Retina (tissue), 1 donor: ENCODE data around the gene RAB35.

Source experiments
- DNase-seq: peaks from one replicate; pipeline ENCODE4 v3.0.0-alpha.2; 2016

RAB35 gene

DNA sequence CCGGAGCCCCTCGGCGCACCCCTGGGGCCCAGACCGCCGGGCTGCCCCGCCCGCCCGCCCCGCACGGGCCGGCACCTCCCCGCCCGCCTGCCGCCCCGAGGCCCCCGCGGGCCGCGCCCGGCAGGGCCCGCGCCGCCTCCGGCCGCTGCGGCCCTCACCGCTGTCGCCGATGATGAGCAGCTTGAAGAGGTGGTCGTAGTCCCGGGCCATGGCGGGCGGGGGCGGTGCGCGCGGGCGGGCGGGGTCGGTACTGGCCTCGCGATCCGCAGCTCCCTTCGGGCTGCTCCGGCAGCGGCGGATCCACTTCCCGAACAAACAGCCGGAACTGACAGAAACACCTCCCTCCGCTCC lies at the start of gene RAB35:
Gene RAB35 (minus strand): TSS at position 313 of the 351 bp plus-strand sequence. CDS start 103 bp downstream, at position 210.
- no peak for DNase-seq

DNA sequence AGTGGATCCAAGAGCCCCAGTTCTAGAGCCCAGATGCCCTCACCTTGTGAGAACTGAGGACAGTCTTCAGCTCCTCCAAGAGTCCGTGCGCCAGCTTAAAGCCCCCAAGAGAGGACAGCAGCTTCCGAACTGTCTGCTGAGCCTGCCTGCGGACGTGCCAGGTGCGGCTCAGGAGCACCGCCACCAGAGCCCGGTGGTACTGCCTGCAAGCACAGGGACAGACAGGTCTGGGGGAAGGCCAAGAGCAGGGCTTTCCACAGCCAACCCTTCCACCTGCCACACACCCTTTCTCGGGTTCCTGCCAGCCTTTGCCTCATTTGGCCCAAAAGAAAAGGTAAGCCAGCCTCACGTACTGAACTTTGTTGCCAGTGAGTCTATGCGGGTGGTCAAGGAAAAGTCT lies 47.7 kb upstream of the RAB35 start:
- DNase-seq, result no peak

DNA sequence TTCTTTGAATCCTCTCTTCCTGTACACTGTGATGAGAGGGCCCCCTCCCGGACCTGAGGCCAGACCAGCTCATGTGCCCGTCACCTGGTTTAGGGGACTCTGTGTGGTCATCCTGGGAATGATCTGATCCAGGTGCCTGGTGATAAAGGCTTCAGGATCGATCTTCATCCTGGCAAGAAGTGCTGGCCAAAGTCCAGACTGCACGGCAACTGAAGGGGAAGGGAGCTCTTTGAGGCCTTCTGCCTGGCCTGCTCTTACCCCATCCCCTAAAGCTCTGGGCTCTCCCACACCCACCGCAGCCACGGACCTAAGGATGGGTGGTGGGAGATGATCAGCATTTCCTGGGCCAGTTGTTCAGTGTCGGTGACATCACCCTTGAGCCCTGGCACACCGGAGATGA lies 46.2 kb upstream of the RAB35 start:
- DNase-seq, result no peak

DNA sequence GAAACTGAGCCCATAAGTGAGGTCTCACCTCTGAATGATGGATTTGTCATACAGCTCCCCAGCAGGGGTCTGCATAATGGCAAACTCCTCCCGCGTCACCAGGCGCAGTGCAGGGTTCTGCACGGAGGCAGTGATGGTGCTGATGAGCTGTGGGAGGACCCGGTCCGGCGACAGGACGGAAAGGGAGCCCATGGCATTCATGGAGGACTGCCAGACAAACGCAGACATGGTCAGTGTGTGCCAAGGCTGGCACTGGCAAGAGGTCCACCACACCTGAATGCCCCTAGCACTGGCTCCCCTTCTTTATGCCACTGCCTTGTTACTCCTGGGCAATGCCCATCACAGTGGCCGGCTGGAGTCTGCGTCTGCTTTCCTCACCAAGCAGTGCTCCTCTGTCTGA lies 45.3 kb upstream of the RAB35 start:
- no peak for DNase-seq

DNA sequence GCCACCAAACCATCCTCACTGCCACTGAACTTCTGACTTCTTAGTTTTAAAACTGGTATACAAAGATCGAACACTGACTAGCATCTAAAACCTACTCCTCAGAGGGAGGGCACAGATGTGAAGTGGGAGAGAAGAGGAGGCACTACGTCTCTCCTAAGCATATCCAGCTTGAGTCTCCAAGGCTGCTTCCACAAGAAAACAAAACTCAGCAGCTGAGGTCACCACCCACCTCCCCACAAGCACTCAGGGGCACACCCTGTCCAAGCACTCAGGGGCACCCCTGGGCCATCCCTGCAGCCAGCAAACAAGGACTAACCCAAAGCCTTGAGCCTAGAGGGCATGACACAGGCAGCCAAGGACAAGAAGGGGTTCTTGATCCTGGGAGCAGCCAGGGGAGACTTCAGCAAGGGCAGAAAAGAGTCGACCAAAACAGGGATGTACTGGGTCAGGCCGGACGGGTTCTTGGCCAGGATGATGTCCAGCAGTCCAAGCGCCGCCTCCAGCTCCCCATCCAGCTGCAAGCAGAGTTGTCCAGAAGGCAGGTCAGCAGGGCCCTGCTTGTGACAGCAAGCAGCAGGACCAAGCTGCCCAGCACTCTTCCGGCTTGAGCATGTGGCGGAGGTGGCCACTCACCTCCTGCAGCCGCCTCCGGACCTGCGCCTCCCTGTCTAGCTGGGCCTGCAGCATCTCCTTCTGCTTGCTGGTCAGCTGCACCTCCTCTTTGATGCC lies 43.1 kb upstream of the RAB35 start:
- DNase-seq, result no peak

DNA sequence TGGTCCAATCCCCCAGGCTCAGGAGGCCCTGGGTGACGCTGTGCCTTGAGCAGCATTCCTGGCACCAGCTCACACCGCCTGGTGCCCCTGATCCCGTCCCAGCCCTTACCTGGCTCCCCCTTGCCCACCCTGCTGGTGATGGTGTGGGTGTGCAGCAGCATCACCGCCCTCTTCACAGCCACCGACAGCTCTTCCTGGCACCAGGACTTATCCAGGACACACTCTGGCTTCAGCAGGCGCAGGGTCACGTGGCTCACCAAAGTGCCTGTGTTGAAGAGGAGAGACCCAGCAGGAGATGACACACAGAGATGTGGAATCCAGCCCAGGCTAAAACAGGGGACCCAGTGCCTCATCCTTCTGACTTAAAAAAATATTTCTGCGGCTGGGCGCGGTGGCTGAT lies 41.8 kb upstream of the RAB35 start:
- DNase-seq, result no peak

DNA sequence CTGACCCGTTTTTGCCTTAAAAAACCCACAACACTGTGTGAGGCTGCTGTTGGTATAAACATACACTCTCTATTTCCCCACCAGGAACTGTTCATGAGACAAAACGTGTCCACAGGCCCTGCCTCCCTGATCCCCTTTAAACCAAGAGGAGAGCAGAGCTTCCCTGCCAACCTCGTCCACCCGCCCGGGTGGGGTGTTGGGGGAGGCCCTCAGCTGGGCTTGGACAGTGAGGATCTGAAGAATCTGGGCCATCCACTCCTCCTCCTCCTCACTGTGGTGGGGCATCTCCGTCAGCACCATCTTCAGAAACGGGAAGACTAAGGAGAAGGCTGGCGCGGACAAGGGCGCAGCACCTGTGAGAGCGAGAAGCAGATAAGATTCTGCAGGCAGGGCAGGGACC lies 41.1 kb upstream of the RAB35 start:
- no peak for DNase-seq

DNA sequence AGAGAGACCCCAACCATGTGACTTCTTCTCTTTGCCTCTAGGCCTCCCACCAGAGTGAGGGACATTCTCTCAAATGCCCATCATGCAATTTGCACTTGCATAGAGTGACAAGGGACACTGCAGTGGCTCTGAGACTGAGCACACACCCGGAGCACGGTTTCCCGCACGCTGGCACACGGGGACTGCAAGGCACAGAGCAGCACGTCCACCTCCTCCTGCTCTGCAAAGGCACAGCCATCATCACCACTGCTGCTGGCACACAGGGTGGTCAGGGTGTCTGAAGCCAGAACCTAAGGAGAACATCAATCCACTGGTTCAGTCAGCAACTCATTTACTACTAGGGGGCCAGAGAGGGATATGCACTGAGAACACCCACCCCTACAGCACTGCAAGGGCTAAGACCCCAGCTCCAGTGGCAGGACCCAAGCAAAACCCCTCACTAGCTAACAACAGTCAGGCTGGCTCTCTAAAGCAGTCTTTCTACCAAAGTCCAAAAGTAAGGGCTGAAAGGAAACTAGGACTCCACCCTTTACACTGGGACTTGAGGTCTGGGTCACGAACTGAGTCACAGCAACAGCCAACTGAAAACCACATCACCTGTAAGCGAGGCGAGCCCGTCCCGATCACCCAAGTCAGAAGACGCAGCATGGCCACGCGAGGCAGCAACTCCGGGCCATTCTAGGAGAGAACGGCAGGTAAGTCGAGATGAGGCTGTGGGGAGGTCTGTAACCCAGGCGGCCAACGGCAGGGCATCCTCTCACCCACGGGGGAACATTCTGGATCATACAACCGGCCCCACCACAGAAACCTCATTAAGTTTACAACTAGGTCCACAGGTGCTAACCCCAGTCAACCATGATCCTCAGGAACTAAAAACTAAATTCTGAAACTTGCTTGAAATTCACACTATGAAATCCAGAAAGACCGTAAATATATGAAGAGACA lies 40.0 kb upstream of the RAB35 start:
- no peak for DNase-seq

DNA sequence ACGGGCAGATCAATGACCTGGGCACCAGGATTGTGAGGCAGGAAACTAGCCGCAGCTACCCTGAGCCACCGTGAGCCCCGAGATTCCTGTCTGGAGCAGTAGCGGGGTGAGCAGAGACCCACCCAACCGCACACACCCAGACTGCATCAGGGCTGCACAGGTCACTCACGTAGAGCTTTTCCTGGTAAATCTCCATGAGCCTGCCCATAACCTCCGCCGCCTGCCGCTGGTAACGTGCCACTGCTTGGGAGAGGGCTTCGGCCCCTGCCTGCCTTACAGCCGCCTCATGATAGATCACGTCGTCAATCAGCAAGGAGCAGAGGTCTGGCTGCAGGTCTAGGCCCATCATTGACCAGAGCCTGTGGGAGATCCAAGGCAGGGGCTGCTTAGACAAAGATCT lies 38.5 kb upstream of the RAB35 start:
- no peak for DNase-seq

DNA sequence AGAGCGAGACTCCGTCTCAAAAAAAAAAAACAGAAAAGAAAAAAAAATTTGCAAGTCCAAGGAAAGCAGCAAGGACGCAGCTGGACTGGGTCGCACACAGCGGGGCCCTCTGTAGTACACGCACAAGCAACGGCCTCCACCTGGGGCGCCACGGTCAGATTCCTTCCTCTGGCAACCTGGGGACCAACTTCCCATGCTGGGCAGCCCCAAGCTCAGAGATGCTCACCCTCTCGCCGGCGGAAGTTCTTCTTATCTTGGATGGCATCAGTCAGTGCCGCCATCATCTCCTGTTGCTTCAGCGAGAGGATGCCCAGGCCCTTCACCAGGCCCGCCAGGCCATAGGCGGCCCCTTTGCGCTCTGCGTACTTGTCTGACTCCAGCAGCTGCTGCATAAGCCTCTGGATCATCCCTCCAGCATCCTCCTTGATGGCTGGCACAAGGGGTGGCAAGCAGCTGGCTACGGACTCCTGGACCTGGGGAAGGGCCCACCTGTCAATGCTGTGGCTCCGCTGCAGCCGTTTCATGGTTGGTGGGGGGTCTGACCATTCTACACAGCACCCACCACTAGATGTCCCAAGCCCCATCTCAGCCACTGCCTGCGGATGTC lies 34.5 kb upstream of the RAB35 start:
- no peak for DNase-seq

DNA sequence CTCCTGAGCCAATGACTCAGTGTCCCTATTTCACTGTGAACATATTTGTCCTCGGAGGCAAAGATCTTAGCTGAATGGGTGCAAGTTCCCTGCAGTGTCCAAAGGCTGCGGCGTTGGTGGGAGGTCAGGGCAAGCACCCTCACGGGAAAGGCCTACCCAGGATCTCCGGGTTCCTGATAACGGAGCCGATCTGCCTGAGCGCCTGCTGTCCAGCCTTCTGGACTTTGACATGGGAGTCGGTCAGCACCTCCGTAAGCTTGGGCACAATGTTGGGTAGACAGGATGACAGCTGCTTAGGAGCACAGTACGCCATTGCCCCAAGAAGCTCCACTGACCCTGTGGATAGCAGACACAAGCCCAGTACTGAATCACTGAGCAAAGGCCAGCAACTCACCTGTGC lies 31.5 kb upstream of the RAB35 start:
- no peak for DNase-seq

DNA sequence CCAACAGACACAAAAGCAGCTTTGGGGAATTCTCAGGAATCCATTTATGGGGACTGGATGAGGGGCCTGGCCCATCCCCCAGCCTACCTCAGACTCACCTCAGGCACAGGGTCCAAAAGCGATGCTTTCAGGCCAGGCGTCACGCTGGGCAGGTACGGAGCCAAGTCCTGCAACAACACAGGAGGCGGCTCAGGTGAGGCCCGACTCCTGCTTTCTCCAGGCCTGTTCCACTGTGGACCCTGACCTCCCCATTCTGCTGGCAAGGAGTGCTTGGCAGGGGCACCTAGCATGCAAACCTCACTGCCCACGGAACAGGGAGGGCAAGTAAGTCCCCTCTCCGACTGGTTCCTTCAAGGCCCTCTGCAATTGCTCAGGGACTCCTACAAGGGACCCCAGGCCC lies 28.6 kb upstream of the RAB35 start:
- DNase-seq, result no peak

DNA sequence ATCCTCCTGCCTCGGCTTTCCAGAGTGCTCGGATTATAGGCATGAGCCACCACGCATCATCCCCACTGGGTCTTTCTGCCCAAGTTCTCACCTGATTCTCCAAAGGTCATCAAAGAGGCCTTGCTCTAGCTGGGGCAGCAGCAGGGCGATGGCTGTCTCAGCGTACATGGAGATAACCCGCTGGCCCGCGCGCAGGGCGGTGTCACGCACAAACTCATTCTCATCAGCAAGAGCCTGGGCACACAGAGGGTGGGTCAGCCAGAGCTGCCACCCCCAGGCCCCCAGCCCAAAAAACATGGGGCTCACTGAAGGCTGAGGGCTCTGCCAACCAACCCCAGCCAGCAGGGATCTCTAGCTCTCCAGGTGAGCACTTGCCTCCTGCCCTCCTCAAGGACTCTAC lies 27.7 kb upstream of the RAB35 start:
- DNase-seq, result no peak

DNA sequence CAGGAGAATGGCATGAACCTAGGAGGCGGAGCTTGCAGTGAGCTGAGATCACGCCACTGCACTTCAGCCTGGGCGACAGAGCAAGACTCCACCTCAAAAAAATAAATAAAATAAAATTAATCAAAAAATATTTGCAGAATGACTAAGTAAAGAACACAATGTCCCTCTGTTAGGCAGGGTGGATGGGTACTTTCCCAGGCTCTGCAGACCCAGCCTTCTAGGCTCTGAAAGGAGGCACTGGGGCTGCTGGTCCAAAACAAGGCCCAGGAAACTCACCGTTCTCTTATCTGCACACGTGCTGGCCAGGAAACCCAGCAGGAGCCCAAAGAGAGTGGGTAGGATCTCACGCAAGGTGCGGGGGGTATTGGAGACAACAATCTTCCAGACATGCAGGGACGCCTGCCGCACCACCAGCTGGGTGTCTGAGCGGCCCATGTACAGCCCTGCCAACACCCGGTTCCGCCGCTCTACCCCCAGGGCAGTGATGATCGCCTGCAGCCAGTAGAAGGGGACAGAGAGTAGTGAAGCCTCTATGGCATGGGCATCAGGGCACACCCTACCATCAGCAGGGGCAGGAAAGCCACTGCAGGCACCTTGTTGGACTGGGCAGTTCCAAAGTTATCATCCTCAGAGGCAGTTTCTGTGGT lies 25.8 kb upstream of the RAB35 start:
- DNase-seq, result no peak

DNA sequence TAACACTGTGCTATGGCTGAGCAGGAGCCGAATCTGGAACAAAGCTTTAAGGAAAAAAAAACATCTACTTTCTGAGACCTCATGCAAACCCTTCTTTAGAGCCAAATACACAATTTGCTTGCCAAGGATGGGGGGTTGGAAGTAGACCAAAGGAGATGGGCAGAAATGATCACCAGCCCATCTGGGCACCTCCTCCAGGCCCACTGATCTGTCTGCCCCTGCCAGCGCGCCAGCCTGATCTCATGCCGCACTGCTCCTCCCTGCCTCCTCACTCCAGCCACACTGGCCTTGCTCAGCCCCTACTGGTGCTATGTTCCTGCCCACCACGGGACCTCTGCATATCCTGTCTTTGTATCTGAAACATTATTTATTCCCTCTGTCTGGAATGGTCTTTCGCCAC lies 24.8 kb upstream of the RAB35 start:
- no peak for DNase-seq

DNA sequence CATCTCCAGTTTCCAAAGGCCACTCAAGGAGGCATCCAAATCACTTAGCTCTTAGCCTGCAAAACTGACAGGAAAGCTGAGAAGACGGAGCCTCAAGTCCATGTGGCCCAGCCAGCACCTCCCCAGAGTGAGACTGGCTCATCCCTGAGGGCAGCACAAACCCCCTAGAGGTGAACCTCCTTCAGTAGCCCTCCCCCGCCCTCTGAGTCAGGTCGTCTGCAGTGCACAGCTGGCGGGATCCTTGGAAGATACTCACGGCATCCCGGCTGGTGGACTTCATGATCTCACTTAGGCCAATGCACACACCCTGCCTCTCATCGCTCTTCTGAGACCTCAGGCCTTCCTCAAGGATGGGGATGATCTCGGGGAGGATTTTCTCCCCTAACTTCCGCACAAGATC lies 24.1 kb upstream of the RAB35 start:
- no peak for DNase-seq

DNA sequence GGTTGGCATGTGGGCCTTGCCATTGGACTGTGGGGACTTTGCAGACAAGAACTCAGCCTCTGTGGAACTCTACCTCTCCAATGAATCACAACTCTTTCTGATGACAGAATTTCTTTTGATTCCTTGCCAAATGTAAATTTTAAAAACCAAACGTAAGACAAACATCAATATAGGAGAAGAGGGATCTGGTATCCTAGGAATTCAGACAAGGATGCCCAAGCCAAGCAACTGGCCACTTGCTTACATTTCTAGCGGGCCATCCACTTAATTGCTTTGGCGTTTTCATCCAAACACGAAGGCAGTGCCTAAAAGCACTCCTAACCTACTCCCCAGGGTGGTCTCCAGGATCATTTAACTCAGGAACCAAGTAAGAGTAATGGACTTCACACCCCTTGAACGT lies 23.4 kb upstream of the RAB35 start:
- DNase-seq, result no peak

DNA sequence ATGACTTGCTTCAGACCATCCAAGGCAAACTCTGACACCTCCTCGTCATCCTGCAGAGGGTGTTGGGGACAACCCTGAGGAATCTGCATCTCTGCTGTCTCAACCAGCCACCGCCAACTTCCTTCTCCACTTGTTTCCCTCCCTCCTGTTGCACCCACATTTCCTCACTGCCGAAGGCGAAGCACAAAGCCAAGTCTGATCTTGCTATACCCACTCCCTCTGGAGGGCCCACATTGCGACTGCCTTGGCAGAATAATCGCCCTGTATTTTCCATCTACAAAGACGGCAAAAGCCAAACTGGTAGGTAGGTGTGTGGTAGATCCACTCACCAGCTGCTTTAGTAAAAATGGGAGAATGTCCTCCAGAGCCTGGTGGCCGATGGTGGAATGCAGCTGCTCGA lies 21.8 kb upstream of the RAB35 start:
- no peak for DNase-seq

DNA sequence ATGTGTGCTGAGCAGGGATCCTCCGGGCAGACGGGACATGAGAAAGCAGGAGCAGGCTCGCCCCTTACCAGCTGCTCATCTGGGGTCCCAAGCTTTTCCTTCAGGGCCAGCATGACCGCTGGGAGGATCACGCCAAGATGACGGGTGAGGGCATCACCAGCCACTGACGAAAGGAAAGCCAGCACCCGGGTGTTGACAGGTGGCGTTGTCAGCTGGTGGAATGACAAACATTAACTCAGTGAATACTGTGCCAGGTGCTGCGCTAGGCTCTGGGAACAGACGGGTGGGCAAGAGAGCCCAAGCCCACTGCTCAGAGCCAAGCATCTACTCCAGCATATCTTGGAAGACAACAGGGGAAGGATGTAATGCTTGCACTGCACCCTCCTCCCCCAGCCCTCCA lies 21.3 kb upstream of the RAB35 start:
- DNase-seq, result no peak

DNA sequence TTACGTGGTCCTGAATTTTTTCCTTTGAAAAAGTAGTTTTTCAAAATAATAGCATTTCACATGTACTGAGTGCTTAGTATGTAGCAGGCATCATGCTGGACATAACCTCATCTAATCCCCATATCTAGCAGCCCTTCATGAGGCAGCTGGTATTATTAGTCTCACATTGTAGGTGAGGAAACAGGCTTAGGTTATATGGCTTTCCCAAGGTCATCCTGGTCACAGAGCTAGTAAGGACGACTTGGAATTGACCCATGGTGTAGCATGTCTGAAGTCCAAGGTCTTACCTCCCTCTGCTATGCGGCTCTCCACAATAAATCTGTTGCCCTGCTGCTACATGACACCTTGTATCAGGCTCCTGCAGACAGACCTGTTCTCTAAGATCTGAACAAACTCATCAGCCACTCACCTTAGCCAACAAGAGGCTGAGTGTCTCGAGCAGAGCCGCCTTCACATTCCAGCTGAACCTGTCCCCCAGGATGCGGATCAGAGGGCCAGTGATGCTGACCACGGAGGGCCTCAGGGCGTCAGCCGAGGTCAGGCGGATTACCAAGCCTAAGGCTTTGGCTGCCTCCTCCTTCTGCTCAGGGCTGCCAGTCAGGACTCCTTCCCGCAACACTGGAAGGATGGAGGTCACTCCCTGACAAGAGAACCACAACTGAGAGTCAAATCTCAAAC lies 19.7 kb upstream of the RAB35 start:
- no peak for DNase-seq

DNA sequence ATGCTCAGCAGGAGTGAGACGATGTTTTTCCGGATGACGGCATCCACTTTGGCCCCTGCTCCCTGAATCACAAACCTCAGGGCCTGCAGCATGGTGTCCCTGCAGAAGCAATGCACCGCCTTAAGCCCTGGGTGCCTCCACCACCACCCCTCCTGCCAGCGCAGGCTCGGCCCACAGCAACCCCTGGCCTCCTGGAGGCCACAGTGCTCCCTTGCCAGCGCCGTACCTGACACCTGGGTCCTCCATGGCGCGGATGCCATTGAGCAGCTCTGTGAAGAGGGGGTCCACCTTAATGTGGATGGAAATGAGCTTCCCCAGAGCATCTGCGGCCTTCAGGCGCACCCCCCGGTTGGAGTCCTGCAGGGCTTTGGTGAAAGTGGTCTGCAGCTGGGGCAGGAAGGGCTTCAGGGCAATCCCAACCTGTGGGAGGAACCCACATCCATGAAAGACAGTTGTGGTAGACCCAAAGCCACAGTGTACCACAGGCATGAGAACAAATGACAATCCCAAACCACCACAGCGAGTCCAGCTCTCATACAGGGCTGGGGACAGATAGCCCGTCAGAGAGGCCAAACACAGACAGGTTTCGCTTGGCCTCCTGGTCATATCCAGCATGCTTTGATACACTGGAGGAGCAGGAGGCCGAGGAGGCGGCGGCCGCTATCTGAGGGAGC lies 17.9 kb upstream of the RAB35 start:
- no peak for DNase-seq

DNA sequence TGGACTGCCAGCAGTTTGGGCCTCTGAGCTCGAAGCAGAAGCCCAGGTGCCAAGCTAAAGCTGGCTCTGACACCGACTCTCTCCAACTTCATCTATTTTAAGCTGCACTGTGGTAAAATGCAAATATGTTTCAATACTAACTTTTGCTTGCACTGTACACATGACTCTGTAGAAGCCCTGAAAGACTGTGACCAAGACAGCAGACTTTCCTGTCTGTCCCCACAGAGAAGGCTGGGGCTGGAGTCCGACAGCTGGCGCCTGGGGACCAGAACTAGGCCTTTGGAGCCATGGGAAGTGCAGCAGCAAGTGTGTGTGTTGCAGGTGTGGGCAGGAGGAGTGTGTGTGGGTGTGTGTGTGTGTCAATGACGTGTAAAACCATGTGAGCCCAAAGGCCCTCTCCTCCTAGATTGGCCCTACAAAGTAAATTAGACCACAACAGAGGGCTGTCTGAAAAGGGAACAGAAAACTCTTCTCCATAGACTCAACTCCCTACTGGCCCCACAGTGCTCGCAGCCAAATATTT lies 16.4 kb upstream of the RAB35 start:
- no peak for DNase-seq
